Mesothelial cell of epicardium (in vitro differentiated cells): ENCODE data around the gene MAP1LC3B2. TPM values are rescaled to one million over a fixed set of nuclear protein-coding genes. Genes with fewer than 3 reads are reported as not detected.

ENCODE experiments used
- DNase-seq, 2 experiments: peaks; one replicate each; pipeline ENCODE4 v3.0.0; 2021; ENCODE audit warnings: low spot score in 2 of 2; ENCODE audit not compliant: unreplicated experiment in 2 of 2
- H3K27ac Mint-ChIP-seq: 2 replicates; pipeline ENCODE4 v1.8.0; 2021; ENCODE audit warnings: mixed read lengths
- H3K27me3 Mint-ChIP-seq: 2 replicates; pipeline ENCODE4 v1.8.0; 2021; ENCODE audit warnings: low read depth, mixed read lengths
- H3K36me3 Mint-ChIP-seq: 2 replicates; pipeline ENCODE4 v1.8.0; 2021; ENCODE audit warnings: mixed read lengths
- H3K4me1 Mint-ChIP-seq: 2 replicates; pipeline ENCODE4 v1.8.0; 2021; ENCODE audit warnings: mixed read lengths
- H3K4me3 Mint-ChIP-seq: 2 replicates; pipeline ENCODE4 v1.8.0; 2021; ENCODE audit warnings: mild to moderate bottlenecking, moderate library complexity, mixed read lengths
- H3K9me3 Mint-ChIP-seq: 2 replicates; pipeline ENCODE4 v1.8.0; 2021; ENCODE audit warnings: mixed read lengths
- total RNA-seq: library from RNA; stranded (reverse); gene quantifications from 3 replicates; pipeline ENCODE4 v1.2.1, GENCODE V29; 2021
- TF ChIP-seq, protein P1 (sequence below): fragments of 200-600 bp; sonication (generic); IDR thresholded peaks from one replicate; pipeline ENCODE4 v1.5.0; 2021; ENCODE audit warnings: antibody characterized with exemption; ENCODE audit not compliant: unreplicated experiment

Gene MAP1LC3B2
- total RNA-seq, 1 donor from 2014 or later, result 4.5 TPM

DNA sequence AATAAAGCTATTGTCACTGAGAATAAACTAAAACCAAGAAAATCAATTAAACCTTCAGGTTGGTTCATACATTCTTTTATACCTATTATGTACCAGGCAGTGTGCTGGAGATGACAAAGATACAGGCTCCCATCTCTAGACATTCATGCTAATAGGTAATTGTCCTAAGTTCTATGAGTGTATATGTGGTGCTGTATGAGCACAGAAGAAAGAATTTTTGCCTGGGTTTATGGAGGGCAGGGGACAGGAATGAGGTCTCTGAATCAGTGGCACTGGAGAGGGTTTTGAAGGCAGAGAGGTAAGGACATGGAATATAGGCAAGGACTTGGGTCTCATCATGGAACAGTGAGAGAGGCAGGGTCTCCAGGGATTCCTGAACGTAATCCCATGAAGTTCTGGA, 38.7 kb downstream of the MAP1LC3B2 start:
- H3K4me1 Mint-ChIP-seq, result peaks cover 28% of the 10 kb centered on the region
- no peak overlapping the region for H3K4me3 Mint-ChIP-seq
- DNase-seq, result no peak
- H3K9me3 Mint-ChIP-seq, result no peaks in the 10 kb centered on the region
- no peaks in the 10 kb centered on the region for H3K36me3 Mint-ChIP-seq
- H3K27me3 Mint-ChIP-seq, result no peaks in the 10 kb centered on the region
- TF ChIP-seq, protein P1, sequence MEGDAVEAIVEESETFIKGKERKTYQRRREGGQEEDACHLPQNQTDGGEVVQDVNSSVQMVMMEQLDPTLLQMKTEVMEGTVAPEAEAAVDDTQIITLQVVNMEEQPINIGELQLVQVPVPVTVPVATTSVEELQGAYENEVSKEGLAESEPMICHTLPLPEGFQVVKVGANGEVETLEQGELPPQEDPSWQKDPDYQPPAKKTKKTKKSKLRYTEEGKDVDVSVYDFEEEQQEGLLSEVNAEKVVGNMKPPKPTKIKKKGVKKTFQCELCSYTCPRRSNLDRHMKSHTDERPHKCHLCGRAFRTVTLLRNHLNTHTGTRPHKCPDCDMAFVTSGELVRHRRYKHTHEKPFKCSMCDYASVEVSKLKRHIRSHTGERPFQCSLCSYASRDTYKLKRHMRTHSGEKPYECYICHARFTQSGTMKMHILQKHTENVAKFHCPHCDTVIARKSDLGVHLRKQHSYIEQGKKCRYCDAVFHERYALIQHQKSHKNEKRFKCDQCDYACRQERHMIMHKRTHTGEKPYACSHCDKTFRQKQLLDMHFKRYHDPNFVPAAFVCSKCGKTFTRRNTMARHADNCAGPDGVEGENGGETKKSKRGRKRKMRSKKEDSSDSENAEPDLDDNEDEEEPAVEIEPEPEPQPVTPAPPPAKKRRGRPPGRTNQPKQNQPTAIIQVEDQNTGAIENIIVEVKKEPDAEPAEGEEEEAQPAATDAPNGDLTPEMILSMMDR, result no peak
- no peak overlapping the region for H3K27ac Mint-ChIP-seq

DNA sequence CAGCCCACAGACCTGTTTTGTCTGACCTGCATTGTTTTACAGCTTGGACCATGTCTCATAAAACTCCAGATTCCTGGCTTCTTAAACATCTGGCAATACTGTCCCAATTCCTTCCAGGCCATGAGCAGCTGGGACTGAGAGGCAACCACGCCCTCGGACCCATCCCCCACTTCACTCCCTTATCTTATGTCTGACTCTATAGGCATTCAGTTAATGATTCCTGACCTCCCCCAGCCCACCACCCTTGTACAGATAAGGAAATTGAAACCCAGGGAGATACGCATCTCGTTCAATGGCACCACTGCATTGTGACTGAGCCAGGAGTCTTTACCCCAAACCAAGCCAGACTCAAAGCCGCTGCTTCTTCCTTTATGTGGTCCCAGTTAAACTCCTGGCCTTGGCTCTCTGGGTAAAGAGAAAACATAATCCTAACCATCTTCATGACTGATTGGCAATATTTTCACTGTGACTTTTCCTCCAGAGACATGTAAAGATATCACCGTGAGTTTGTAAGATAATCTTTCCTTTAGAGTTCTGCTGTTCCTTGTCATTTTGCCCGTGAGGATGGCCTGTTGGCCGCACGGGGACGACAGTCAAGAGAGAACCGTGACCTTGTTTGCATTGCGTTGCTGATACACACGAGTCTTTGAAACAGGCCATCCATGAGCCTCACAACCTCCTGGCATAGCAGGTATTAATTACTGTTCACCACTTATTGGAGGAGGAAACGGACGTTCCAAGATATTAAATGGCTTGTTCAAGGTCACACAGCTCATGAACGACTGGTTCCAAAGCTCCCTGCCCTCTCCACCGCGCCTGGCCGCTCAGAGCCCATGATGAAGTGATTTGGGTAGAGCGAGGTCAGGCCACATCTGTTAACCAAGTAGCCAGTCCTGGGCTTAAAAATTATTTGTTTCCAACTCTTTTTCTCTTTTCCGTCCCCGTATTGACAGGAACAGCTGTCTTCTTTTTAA, 39.4 kb downstream of the MAP1LC3B2 start:
- Mint-ChIP-seq H3K36me3 (no peaks in the 10 kb centered on the region), H3K27ac (peak overlapping the region; percentile 28), H3K4me3 (peak overlapping the region; percentile 55), H3K9me3 (no peaks in the 10 kb centered on the region), H3K4me1 (peaks cover 32% of the 10 kb centered on the region), H3K27me3 (no peaks in the 10 kb centered on the region)
- TF ChIP-seq, protein P1, result no peak
- DNase-seq, result no peak

DNA sequence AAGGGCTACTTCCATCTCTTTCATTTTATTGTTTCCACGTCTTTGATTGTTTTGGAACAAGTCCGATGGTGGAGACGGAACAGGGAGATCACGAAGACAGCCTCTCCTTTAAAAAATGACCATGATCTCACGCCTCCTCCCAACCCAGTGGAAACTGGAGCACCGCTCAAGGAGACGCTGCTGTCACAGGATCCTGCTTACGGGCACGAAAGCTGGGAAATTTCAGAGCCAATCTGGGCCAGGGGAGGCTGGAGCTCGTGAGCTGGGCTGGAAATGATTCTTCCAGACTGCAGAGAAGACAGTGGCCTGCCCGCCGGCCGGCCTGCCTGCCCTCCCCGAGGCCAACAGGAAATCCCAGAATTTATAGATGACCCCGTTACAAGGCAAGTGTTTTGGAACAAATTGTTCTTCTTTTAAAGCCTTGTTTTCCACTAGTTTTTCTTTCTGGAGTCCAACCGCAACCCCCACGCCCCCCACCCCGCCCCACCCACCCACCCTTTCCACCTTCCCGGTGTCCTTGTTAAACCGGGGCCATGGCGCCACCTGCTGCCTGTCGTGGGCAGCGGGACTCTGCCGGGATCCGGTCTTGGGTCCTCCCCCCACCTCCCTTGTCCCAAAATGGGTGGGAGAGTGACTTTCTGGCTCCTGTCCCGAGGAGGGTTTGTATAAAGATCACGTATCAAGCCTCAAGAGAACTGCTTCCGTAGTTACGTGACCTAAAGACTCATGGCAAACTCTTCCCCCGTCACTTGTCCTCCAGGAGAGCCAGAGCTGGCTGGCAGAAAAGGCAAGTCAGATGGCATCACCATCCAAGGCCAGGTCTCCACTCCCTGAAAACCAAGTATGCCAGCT, 40.3 kb downstream of the MAP1LC3B2 start:
- Mint-ChIP-seq H3K27me3 (no peaks in the 10 kb centered on the region), H3K4me3 (peak overlapping the region; percentile 55), H3K4me1 (peaks cover 41% of the 10 kb centered on the region), H3K9me3 (no peaks in the 10 kb centered on the region), H3K36me3 (no peaks in the 10 kb centered on the region), H3K27ac (peak overlapping the region; percentile 0)
- TF ChIP-seq, protein P1, result peak; percentile 60
- DNase-seq, result peak; percentile 63 to 82

DNA sequence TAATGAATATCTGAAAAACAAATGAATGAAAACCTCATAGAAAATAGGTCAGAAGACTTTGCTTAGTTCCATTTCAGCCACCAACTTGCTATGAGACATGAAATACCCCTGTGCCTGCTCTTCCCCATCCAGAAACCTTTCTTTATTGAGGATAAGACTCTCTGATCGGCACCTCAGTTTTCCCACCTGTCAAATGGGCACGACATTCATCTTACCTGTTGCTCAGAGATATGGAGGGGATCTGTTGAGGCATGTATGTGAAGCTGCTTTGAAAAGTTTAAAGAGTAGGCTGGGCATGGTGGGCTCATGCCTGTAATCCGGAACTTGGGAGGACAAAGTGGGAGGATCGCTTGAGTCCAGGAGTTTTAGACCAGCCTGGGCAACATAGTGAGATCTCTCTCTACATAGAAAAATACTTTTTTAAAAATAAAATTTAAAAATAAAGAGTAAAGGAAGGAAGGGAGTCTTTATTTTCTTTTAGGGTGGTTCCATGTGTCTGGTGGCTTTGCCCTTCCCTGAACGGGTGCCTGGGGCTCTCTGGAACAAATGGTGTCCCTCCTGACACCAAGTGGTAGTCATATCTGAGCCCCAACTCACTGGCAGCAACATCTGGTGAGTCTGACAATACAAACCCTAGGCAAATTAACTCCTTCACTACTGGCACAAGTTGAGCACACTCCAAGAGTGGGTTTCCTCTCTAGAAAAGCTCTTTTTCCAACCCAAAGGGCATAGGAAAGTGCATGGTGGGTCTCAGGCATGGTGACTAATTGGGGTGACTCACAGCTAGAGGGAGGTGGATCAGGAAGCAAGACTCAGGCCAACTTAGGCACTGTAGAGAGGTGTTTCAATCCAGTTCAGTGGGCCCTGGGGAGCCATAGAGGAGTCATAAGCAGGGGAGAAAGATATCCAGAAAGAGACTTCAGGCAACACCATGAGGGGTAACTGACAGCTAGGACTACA, 42.1 kb downstream of the MAP1LC3B2 start:
- Mint-ChIP-seq H3K4me1 (peaks cover 58% of the 10 kb centered on the region), H3K4me3 (no peak overlapping the region), H3K9me3 (peaks cover under 1% of the 10 kb centered on the region), H3K27me3 (no peaks in the 10 kb centered on the region), H3K36me3 (no peaks in the 10 kb centered on the region), H3K27ac (no peak overlapping the region)
- TF ChIP-seq, protein P1, result no peak
- DNase-seq, result no peak
